OCI-LY7 (cell line): ENCODE measurements around the gene RPL26.

Experiments
- EZH2phosphoT487 ChIP-seq: fragments of 200-600 bp; sonication (generic); IDR thresholded peaks from 2 replicates; pipeline ENCODE4 v1.6.1; 2018; ENCODE audit warnings: low read depth, borderline replicate concordance, mild to moderate bottlenecking, mixed run types, antibody characterized with exemption, low read length, moderate library complexity, mixed read lengths
- TF ChIP-seq, protein P1 (sequence below): fragments of 200-600 bp; sonication (generic); conservative IDR thresholded peaks from 2 replicates; pipeline ENCODE4 v1.5.1; 2014; ENCODE audit warnings: mild to moderate bottlenecking, antibody characterized with exemption, low read length, moderate library complexity, mixed read lengths

- TF ChIP-seq, protein P1, sequence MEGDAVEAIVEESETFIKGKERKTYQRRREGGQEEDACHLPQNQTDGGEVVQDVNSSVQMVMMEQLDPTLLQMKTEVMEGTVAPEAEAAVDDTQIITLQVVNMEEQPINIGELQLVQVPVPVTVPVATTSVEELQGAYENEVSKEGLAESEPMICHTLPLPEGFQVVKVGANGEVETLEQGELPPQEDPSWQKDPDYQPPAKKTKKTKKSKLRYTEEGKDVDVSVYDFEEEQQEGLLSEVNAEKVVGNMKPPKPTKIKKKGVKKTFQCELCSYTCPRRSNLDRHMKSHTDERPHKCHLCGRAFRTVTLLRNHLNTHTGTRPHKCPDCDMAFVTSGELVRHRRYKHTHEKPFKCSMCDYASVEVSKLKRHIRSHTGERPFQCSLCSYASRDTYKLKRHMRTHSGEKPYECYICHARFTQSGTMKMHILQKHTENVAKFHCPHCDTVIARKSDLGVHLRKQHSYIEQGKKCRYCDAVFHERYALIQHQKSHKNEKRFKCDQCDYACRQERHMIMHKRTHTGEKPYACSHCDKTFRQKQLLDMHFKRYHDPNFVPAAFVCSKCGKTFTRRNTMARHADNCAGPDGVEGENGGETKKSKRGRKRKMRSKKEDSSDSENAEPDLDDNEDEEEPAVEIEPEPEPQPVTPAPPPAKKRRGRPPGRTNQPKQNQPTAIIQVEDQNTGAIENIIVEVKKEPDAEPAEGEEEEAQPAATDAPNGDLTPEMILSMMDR, result no peak
- no peak for TF ChIP-seq EZH2phosphoT487
Measured at GRCh38 chr17:8384801-8385378, 1.9 kb upstream of the RPL26 start.
